ENCODE results near the gene SLC2A3.

DNA sequence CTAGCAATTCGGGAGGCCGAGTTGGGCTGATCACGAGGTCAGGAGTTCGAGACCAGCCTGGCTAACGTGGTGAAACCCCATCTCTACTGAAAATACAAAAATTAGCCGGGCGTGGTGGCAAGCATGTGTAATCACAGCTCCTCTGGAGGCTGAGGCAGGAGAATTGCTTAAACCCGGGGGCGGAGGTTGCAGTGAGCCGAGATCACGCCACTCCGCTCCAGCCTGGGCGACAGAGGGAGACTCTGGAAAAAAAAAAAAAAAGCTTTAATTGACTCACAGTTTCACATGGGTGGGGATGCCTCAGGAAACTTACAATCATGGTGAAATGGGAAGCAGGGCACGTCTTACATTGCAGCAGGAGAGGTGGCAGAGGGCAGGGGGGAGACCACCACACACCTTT is 30.6 kb upstream of the SLC2A3 start:
- TF ChIP-seq, protein P1, sequence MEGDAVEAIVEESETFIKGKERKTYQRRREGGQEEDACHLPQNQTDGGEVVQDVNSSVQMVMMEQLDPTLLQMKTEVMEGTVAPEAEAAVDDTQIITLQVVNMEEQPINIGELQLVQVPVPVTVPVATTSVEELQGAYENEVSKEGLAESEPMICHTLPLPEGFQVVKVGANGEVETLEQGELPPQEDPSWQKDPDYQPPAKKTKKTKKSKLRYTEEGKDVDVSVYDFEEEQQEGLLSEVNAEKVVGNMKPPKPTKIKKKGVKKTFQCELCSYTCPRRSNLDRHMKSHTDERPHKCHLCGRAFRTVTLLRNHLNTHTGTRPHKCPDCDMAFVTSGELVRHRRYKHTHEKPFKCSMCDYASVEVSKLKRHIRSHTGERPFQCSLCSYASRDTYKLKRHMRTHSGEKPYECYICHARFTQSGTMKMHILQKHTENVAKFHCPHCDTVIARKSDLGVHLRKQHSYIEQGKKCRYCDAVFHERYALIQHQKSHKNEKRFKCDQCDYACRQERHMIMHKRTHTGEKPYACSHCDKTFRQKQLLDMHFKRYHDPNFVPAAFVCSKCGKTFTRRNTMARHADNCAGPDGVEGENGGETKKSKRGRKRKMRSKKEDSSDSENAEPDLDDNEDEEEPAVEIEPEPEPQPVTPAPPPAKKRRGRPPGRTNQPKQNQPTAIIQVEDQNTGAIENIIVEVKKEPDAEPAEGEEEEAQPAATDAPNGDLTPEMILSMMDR (IDR thresholded peaks at IDR 0.05): no peak
- TF ChIP-seq POLR2A (IDR thresholded peaks at IDR 0.05): no peak

All from esophagus squamous epithelium (tissue), 4 donors.